NCI-H82 (cell line): ENCODE measurements around the gene ADSS1.

Source experiments
- DNase-seq: peaks from one replicate; lab custom pipeline; 2025; lab: John Stamatoyannopoulos, UW

The ADSS1 gene

GRCh38 chr14:104734051-104734587 lies 10.1 kb downstream of the ADSS1 start:
- no peak for DNase-seq

- DNase-seq: no peak
Measured at GRCh38 chr14:104734601-104734990, 10.6 kb downstream of the ADSS1 start.

GRCh38 chr14:104734991-104735779 lies 11.2 kb downstream of the ADSS1 start:
- peak; percentile 5 for DNase-seq

GRCh38 chr14:104735830-104736642 lies 12.0 kb downstream of the ADSS1 start:
- DNase-seq: no peak

- DNase-seq: no peak
Measured at GRCh38 chr14:104738375-104739019, 14.5 kb downstream of the ADSS1 start.

- DNase-seq: no peak
Measured at GRCh38 chr14:104739026-104739425, 15.0 kb downstream of the ADSS1 start.

GRCh38 chr14:104739546-104740516 lies 15.8 kb downstream of the ADSS1 start:
- no peak for DNase-seq

- no peak for DNase-seq
Measured at GRCh38 chr14:104741108-104741802, 17.2 kb downstream of the ADSS1 start.

GRCh38 chr14:104741803-104742251 lies 17.8 kb downstream of the ADSS1 start:
- DNase-seq: no peak

GRCh38 chr14:104742586-104743455 lies 18.8 kb downstream of the ADSS1 start:
- no peak for DNase-seq

- DNase-seq: no peak
Measured at GRCh38 chr14:104743461-104744380, 19.7 kb downstream of the ADSS1 start.

GRCh38 chr14:104744484-104744883 lies 20.5 kb downstream of the ADSS1 start:
- no peak for DNase-seq

GRCh38 chr14:104745431-104745830 lies 21.4 kb downstream of the ADSS1 start:
- DNase-seq: no peak

GRCh38 chr14:104746071-104746545 lies 22.1 kb downstream of the ADSS1 start:
- no peak for DNase-seq

- DNase-seq: no peak
Measured at GRCh38 chr14:104746934-104747481, 23.0 kb downstream of the ADSS1 start.

- no peak for DNase-seq
Measured at GRCh38 chr14:104747876-104748275, 23.8 kb downstream of the ADSS1 start.

GRCh38 chr14:104749111-104749649 lies 25.2 kb downstream of the ADSS1 start:
- no peak for DNase-seq
